ENCODE measurements around the gene LMX1B. TPM values are rescaled to one million over a fixed set of nuclear protein-coding genes. Genes with fewer than 3 reads are reported as not detected.

LMX1B gene
- total RNA-seq, 1 experiment from 2014 or later, result not detected

Other genes starting within 250 kb of the LMX1B start
- gene ZBTB43, start 191.1 kb downstream of the LMX1B start, total RNA-seq (2014; rRNA removed), result 8.3 and 12.3 TPM in 2 replicates
- 2.3 and 2.7 TPM in 2 replicates for gene ZBTB34, start 246.7 kb downstream of the LMX1B start, total RNA-seq (2014; rRNA removed)

All from LHCN-M2 (cell line).